ENCODE data around the gene LY6G6F.

LY6G6F gene

GRCh38 chr6:31677955-31678354 lies 28.7 kb upstream of the LY6G6F start:
- DNase-seq = no peak

- DNase-seq = peak; percentile 79 to 80
Measured at GRCh38 chr6:31680226-31681134, 26.2 kb upstream of the LY6G6F start, which contains the start of gene LY6G5C. TSS of gene LY6G5C (minus strand) at chr6:31681067. CDS start at chr6:31680373, 694 bp downstream.

- peak; percentile 30 to 35 for DNase-seq
Measured at GRCh38 chr6:31681135-31681671, 25.5 kb upstream of the LY6G6F start.

DNA sequence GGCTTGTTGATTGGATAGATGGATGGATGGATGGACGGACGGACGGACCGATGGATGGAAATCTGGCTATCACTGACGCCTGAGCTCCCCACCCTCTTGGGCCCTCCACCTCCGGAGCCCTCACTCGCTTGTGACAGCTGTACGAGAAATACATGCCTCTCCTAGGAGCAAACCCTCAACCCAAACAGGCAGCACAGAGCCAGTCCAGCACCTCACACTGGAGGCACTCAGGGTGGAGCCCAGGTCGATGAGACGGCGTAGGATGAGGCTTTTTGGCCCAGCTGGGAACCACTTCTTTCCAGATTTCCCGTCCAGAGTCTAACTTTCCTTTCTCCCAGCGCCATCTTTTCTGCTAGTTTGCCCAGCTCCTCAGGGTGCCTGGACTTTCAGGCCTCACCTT lies 23.1 kb upstream of the LY6G6F start:
- DNase-seq = no peak

- DNase-seq = no peak
Measured at GRCh38 chr6:31686483-31686882, 20.2 kb upstream of the LY6G6F start.

DNA sequence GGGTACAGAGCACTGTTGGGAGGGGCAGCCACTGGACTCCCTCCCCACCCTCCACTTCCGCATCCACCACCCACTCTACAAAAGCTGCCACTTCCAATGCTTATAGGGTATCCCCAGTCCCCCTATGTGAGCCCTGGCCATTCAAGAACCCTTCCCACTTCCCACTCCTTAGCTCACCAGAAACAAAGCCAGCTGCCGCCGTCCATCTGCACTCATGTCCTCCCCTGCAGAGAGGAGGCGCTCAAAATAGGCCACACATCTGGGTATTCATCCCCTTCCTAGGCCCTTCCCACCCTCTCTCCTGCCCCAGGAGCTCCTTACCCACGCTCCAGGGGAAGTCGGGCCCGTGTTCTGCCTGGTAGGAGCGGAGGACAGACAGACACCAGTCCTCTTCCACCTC lies 19.3 kb upstream of the LY6G6F start:
- no peak for DNase-seq

- no peak for DNase-seq
Measured at GRCh38 chr6:31687860-31688693, 18.6 kb upstream of the LY6G6F start.

DNA sequence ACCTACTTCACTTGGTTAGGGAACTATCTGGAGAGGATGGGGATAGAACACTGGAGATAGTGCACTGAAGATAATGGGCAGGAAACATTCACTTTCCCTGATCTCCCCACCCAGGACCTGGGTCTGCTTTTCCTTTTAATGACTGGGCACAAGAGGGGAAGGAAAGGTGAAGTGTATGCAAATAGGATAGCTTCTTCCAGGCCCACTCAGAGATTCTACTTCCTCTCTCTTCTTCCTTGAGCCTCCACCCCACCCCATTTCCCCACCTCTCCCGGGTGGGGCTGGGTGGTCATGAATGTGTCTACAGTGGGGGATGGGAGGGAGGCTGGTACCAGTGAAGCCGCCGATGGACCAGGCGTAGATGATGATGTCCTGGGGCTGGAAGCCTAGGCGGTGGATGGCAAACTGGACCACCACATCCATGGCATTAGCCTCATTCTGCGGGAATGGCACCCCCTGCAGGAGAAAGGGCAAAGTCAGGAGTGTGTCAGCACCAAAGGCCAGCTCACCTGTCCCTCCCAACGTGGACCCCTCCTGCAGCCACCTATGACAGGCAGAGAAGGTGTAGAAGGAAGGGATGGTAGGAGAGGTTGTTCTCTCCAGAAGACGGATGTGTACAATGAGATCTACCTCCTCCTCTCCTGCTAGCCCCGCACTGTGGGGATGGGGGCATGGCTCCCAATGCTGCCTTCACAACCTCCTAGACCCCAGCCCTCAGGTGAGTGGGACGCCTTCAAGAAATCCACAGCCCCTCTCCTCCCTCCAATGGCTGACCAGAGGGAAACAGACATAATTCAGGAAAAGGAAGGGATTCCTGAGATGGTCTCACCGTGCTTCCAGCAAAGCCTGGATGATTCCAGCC lies 17.2 kb upstream of the LY6G6F start:
- no peak for DNase-seq

- no peak for DNase-seq
Measured at GRCh38 chr6:31690231-31691077, 16.2 kb upstream of the LY6G6F start.

GRCh38 chr6:31691078-31691463 lies 15.6 kb upstream of the LY6G6F start:
- DNase-seq = no peak

DNA sequence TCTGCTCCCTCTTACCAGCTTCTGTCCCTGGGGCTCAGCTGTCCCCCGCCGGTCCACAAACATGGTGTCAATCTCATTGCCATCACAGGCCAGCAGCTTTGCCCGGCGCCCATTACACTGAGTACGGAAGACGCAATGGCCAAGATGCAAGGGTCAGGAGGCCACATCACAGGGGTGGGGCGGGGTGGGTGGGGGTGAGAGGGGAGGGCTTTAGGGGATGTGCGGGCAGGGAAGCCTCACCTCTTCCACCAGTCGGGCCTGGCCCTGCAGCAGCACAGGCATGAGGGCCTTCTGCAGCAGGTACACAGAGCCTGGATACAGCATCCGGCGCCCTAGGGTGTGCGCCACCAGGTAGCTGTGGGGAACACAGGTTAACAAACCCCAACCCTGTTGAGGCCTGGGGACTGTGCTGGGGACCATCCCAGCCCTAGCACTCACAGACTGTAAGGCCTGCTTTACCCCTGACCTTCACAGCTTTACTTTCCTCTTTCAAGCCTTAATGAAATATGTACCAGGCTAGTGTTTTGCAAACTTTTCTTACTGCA lies 15.0 kb upstream of the LY6G6F start:
- no peak for DNase-seq

DNA sequence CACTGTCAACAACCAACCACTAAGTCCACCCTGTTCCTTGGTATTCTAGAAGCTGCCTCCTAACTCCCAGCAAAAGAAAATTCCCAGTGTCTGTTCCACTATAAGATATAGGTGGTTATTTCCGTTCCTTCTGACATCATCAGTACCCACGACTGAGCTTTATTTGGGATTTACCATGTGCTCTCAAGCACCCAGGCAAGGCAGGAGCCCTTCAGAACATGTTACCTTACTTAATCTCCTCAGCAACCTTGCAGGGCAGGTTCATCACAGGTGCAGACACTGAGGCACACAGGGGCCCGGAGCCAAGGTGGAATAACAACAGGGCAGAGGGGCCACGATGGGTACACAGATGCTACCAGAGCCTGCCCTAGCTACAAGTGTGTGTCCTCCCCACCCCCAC lies 14.3 kb upstream of the LY6G6F start:
- no peak for DNase-seq

GRCh38 chr6:31692886-31693285 lies 13.8 kb upstream of the LY6G6F start:
- no peak for DNase-seq

DNA sequence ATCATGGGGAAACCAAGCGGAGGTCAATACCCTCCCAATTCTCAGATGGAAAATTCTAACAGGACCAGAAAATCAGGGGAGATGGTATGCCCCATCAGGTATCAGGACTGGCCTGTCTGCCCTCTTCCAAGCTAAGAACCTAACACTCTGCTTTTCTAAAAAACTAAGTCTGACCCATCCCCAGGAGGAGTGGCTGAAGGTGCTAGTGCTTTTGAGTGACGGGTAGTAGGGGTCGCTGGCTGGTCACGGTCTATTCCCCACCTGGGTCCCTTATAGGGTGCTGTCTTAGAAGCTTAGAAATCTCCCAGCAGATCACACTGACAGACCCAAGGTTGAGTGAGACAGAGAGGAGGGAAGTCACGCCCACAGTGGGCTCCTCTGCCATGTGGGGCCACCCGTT lies 13.1 kb upstream of the LY6G6F start:
- no peak for DNase-seq

DNA sequence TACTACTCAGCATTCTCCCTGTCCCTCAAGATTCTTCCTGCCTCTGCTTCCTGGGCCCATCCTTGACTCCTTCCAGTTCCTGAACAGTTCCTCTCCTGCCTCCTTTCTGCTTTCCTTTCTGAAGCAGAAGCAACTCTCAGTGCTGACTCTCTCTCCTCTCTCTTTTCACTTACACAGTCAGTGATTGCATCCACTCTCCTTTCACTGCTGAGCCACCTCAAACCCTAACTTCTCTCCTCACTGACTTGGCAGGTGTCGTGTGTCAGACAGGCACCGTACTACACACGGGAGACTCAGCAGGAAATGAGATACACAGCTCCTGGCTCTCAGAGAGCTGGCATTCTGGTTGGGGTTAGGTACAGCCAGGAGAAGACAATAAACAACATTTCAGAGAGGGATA lies 9.1 kb upstream of the LY6G6F start:
- no peak for DNase-seq

- no peak for DNase-seq
Measured at GRCh38 chr6:31700740-31701401, 5.8 kb upstream of the LY6G6F start.

DNA sequence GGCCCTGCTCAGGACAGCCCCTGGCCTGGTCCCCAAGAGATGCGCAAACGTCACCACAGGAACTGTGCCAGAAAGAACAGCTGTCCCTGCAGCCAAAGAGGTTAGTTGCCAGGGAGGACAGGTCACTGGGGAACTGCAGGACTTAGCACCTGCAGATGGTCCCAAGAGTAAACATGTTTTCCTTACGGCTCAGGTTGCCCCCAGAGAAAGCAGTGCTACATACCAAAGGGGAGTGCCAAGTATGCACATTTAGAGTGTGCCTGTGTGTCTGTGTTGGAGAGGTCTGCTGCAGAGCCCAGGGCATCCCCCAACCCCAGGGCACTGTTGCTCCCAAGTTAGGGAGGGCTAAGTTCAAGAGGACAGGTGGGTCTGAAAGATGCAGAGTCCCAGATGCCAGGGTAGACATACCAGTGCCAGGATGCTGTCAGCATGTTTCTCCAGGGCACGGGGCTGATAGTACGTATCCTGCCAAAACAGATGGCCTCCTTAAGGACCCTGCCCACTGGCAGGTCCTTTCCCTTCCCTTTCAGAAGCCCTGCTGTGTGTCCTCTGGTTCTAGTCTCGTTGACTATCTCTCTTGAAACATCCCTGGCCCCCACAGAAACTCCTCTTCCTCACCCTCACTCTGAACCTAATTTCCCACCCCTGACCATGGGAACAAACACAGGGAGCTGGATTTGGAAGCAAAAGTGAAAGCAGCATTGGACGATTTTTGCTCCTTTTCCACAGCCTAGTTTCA lies 4.8 kb upstream of the LY6G6F start:
- peak in 1 of 2 donors; percentile 14 for DNase-seq

GRCh38 chr6:31702405-31702818 lies 4.3 kb upstream of the LY6G6F start:
- no peak for DNase-seq

GRCh38 chr6:31702819-31703716 lies 3.6 kb upstream of the LY6G6F start, which contains the start of gene ABHD16A:
TSS of gene ABHD16A (minus strand) at chr6:31703324. CDS start at chr6:31703281, 43 bp downstream.
- DNase-seq = peak; percentile 98 to 99

Data from CD4-positive, alpha-beta T cell treated with Interleukin-4 for 1 hour (primary cell).